Measurements from ENCODE around the gene CHST11. TPM values are rescaled to one million over a fixed set of nuclear protein-coding genes. Genes with fewer than 3 reads are reported as not detected.

The CHST11 gene
- polyA plus RNA-seq, 1 donor (not counting 4 experiments of a cell fraction or from before 2014, with no cell fraction given) = 11.9 TPM

DNA sequence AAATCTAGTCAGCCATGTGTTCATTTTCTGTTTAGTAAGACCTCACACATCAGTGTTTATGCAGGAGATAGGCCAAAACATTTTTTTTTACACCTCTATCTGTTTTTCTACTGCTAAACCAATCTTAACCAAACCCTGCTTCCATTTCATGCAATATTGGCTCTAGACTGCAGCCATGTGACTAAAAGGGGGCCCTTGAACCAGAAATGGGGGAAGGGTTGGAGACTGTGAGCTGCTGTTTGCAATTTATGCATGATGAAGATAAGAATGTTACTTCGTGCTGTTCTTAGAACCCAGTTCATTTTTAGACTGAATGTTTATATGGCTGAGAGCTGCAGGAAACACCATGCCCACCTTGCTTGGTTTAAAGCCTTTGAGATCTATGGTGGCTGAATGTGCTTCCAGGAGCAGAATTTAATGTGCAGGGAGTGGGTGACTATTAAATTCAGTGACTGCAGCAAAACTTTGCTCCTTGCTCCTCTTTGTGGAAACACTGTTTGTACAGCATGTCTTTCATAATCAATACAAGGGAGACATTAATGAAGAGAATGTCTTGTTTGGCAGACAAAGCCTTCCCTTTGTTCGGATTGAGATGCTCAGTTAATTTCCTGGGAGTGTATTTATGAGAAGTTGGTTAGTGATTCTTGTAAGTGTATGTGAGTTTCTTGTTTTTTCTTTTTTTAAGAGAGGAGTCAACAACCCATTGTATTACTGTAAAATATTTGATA is 53.6 kb downstream of the CHST11 start:
- no peak for DNase-seq (ENCODE audit: low read depth, low spot score)
- dilution Hi-C loops (cut with MboI; ENCODE audit: extremely low pct_ligation_motif_present, low sequenced_read_pairs) = no loop called here
- no peaks in the 10 kb centered on the region for H3K4me1 ChIP-seq (ENCODE audit: control insufficient read depth, extremely low read depth, insufficient read depth, low read length)
- no peaks in the 10 kb centered on the region for H3K9me3 ChIP-seq (ENCODE audit: control insufficient read depth, low read depth, low read length)
- H3K36me3 ChIP-seq (ENCODE audit: control insufficient read depth in 2 of 2, extremely low read depth in 1 of 2, insufficient read depth in 2 of 2, low read length in 2 of 2) = no peaks in the 10 kb centered on the region
- no peak overlapping the region for H3K4me2 ChIP-seq (ENCODE audit: control insufficient read depth, extremely low read depth, insufficient read depth, low read depth, low read length)
- no peak overlapping the region for H2AFZ ChIP-seq (ENCODE audit: control insufficient read depth, low read length)
- no peak overlapping the region for H3K4me3 ChIP-seq (ENCODE audit: control insufficient read depth in 2 of 3, extremely low read depth in 1 of 3, insufficient read depth in 2 of 3, low read depth in 1 of 3, low read length in 3 of 3)
- H3K27ac ChIP-seq (ENCODE audit: control insufficient read depth, insufficient read depth, low read length) = no peak overlapping the region
- H3K79me2 ChIP-seq (ENCODE audit: control insufficient read depth, insufficient read depth, low read length) = peaks cover 14% of the 10 kb centered on the region
- no peak overlapping the region for H3K9ac ChIP-seq (ENCODE audit: control insufficient read depth, extremely low read depth, insufficient read depth, low read length)
- TF ChIP-seq EZH2 (IDR thresholded peaks at IDR 0.05; ENCODE audit: low read length) = no peak
- TF ChIP-seq, protein P1, sequence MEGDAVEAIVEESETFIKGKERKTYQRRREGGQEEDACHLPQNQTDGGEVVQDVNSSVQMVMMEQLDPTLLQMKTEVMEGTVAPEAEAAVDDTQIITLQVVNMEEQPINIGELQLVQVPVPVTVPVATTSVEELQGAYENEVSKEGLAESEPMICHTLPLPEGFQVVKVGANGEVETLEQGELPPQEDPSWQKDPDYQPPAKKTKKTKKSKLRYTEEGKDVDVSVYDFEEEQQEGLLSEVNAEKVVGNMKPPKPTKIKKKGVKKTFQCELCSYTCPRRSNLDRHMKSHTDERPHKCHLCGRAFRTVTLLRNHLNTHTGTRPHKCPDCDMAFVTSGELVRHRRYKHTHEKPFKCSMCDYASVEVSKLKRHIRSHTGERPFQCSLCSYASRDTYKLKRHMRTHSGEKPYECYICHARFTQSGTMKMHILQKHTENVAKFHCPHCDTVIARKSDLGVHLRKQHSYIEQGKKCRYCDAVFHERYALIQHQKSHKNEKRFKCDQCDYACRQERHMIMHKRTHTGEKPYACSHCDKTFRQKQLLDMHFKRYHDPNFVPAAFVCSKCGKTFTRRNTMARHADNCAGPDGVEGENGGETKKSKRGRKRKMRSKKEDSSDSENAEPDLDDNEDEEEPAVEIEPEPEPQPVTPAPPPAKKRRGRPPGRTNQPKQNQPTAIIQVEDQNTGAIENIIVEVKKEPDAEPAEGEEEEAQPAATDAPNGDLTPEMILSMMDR (optimal IDR thresholded peaks at IDR 0.05 in 1 of 3, IDR thresholded peaks at IDR 0.05 in 1 of 3, conservative IDR thresholded peaks at IDR 0.05 in 1 of 3; ENCODE audit: extremely low read depth in 1 of 3, insufficient read depth in 2 of 3, low read length in 3 of 3) = no peak
- H4K20me1 ChIP-seq (ENCODE audit: control insufficient read depth, extremely low read depth, insufficient read depth, low read length) = no peaks in the 10 kb centered on the region
- no peaks in the 10 kb centered on the region for H3K27me3 ChIP-seq (ENCODE audit: control insufficient read depth, extremely low read depth, insufficient read depth, low read length)
- no peaks in the 10 kb centered on the region for H3K9me1 ChIP-seq (ENCODE audit: control insufficient read depth, extremely low read depth, insufficient read depth, low read length)
- FAIRE-seq = no peak

DNA sequence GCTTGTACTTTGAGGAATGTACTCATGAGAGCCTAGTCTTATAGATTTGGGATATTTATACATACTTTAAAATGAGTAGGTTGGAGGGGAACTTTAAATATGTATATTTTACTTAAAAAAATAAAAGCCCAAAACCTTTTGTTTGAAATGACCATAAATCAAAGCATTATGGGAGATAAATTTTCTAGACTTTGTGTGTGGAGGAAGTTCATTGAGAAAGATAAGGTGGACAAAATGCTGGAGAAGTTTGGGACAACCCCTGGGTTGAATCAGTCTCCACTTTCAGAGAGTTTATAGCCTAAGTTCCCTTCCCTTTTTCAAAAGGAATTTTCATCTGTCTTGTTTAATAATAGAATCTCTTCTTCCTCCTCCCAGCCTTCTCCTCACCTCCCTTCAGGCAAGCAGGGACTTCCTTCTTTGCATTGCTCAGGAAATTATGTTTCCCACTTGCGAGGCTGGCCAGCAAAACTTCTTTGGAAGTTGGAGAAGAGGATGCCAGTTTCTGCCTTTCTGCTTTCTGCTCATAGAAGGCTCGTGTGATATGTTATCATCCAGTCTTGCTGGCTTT is 54.2 kb downstream of the CHST11 start:
- Histone ChIP-seq H3K4me3 (ENCODE audit: control insufficient read depth in 2 of 3, extremely low read depth in 1 of 3, insufficient read depth in 2 of 3, low read depth in 1 of 3, low read length in 3 of 3) (no peak overlapping the region), H3K4me2 (ENCODE audit: control insufficient read depth, extremely low read depth, insufficient read depth, low read depth, low read length) (no peak overlapping the region), H3K27ac (ENCODE audit: control insufficient read depth, insufficient read depth, low read length) (no peak overlapping the region), H3K9me1 (ENCODE audit: control insufficient read depth, extremely low read depth, insufficient read depth, low read length) (no peaks in the 10 kb centered on the region), H3K27me3 (ENCODE audit: control insufficient read depth, extremely low read depth, insufficient read depth, low read length) (no peaks in the 10 kb centered on the region), H2AFZ (ENCODE audit: control insufficient read depth, low read length) (no peak overlapping the region), H3K9me3 (ENCODE audit: control insufficient read depth, low read depth, low read length) (no peaks in the 10 kb centered on the region), H4K20me1 (ENCODE audit: control insufficient read depth, extremely low read depth, insufficient read depth, low read length) (no peaks in the 10 kb centered on the region), H3K79me2 (ENCODE audit: control insufficient read depth, insufficient read depth, low read length) (peaks cover 16% of the 10 kb centered on the region), H3K4me1 (ENCODE audit: control insufficient read depth, extremely low read depth, insufficient read depth, low read length) (no peaks in the 10 kb centered on the region), H3K9ac (ENCODE audit: control insufficient read depth, extremely low read depth, insufficient read depth, low read length) (no peak overlapping the region), H3K36me3 (ENCODE audit: control insufficient read depth in 2 of 2, extremely low read depth in 1 of 2, insufficient read depth in 2 of 2, low read length in 2 of 2) (no peaks in the 10 kb centered on the region)
- dilution Hi-C loops (cut with MboI; ENCODE audit: extremely low pct_ligation_motif_present, low sequenced_read_pairs) = no loop called here
- DNase-seq (ENCODE audit: low read depth, low spot score) = no peak
- FAIRE-seq = no peak
- TF ChIP-seq, protein P1 (optimal IDR thresholded peaks at IDR 0.05 in 1 of 3, IDR thresholded peaks at IDR 0.05 in 1 of 3, conservative IDR thresholded peaks at IDR 0.05 in 1 of 3; ENCODE audit: extremely low read depth in 1 of 3, insufficient read depth in 2 of 3, low read length in 3 of 3) = no peak
- TF ChIP-seq EZH2 (IDR thresholded peaks at IDR 0.05; ENCODE audit: low read length) = no peak
